HPDE6-E6E7 (cell line): Measurements from ENCODE around the gene TMEM119.

Experiments used
- DNase-seq: peaks from one replicate; pipeline ENCODE4 v3.0.0; 2011; ENCODE audit warnings: missing footprints; ENCODE audit errors: extremely low spot score

TMEM119 gene

GRCh38 chr12:108597559-108598471 lies at the start of gene TMEM119:
Gene TMEM119 (minus strand): TSS chr12:108598084. CDS start chr12:108592383, 5,701 bp downstream.
- DNase-seq = no peak

GRCh38 chr12:108646600-108647579 lies 49.0 kb upstream of the TMEM119 start:
- no peak for DNase-seq

- no peak for DNase-seq
Observed at GRCh38 chr12:108645686-108646599, 48.1 kb upstream of the TMEM119 start.

- DNase-seq = no peak
Observed at GRCh38 chr12:108644811-108645120, 46.9 kb upstream of the TMEM119 start.

GRCh38 chr12:108643941-108644810 lies 46.3 kb upstream of the TMEM119 start:
- DNase-seq = no peak

GRCh38 chr12:108642899-108643654 lies 45.2 kb upstream of the TMEM119 start:
- no peak for DNase-seq

GRCh38 chr12:108642269-108642870 lies 44.5 kb upstream of the TMEM119 start:
- DNase-seq = no peak

GRCh38 chr12:108641446-108642268 lies 43.8 kb upstream of the TMEM119 start:
- DNase-seq = no peak

- no peak for DNase-seq
Observed at GRCh38 chr12:108640802-108641445, 43.0 kb upstream of the TMEM119 start.

- no peak for DNase-seq
Observed at GRCh38 chr12:108638997-108639822, 41.3 kb upstream of the TMEM119 start.

- no peak for DNase-seq
Observed at GRCh38 chr12:108638141-108638827, 40.4 kb upstream of the TMEM119 start.

- DNase-seq = no peak
Observed at GRCh38 chr12:108637222-108637971, 39.5 kb upstream of the TMEM119 start.

- DNase-seq = no peak
Observed at GRCh38 chr12:108635997-108636808, 38.3 kb upstream of the TMEM119 start.

- no peak for DNase-seq
Observed at GRCh38 chr12:108635201-108635996, 37.5 kb upstream of the TMEM119 start.
